G401 (cell line): ENCODE results near the gene TTC21B. TPM values are rescaled to one million over a fixed set of nuclear protein-coding genes. Genes with fewer than 3 reads are reported as not detected.
"Not testable (repeated sequence)": the region's sequence is repeated elsewhere in the genome, so short reads cannot be mapped to it uniquely, and the experiment has no call there.

Source experiments
- DNase-seq: peaks from one replicate; pipeline ENCODE4 v3.0.0-alpha.2; 2015; ENCODE audit warnings: low spot score
- in situ Hi-C: cut with HindIII; loops from 2 replicates; pipeline ENCODE4 v1.10.0; 2016; ENCODE audit warnings: low sequenced_read_pairs, mixed read lengths
- total RNA-seq: library from RNA; depleted of rRNA; stranded (reverse); fragments of >200 nt; shearing (Covaris generic); gene quantifications from 2 replicates; pipeline ENCODE4 v1.2.3, GENCODE V29; 2014

TTC21B gene
- total RNA-seq, 1 experiment from 2014 or later: 18.5 TPM

GRCh38 chr2:165892526-165892925 is 61.0 kb downstream of the TTC21B start:
- in situ Hi-C loops: no loop called here
- no peak for DNase-seq

- DNase-seq: no peak
- in situ Hi-C loops: no loop called here
Observed at GRCh38 chr2:165891943-165892342, 61.6 kb downstream of the TTC21B start.

- no peak for DNase-seq
- in situ Hi-C loops: no loop called here
Observed at GRCh38 chr2:165891345-165891744, 62.2 kb downstream of the TTC21B start.

- in situ Hi-C loops: no loop called here
Observed at GRCh38 chr2:165889798-165890197, 63.8 kb downstream of the TTC21B start.

GRCh38 chr2:165889158-165889557 is 64.4 kb downstream of the TTC21B start:
- DNase-seq: no peak
- in situ Hi-C loops: no loop called here

More at GRCh38 chr2:165889798-165890197, 63.8 kb downstream of the TTC21B start:
- DNase-seq: no peak

- DNase-seq: no peak
- in situ Hi-C loops: no loop called here
Observed at GRCh38 chr2:165888171-165888570, 65.4 kb downstream of the TTC21B start.

- peak; percentile 57 for DNase-seq
- in situ Hi-C loops: no loop called here
Observed at GRCh38 chr2:165886487-165887146, 67.0 kb downstream of the TTC21B start.

GRCh38 chr2:165877565-165878550 is 75.7 kb downstream of the TTC21B start:
- in situ Hi-C loops: no loop called here
- DNase-seq: no peak

- no peak for DNase-seq
- in situ Hi-C loops: no loop called here
Observed at GRCh38 chr2:165876712-165877111, 76.9 kb downstream of the TTC21B start.

- no peak for DNase-seq
- in situ Hi-C loops: no loop called here
Observed at GRCh38 chr2:165876269-165876668, 77.3 kb downstream of the TTC21B start.

GRCh38 chr2:165874445-165875039 is 79.0 kb downstream of the TTC21B start:
- DNase-seq: peak; percentile 75
- in situ Hi-C loops: no loop called here

- in situ Hi-C loops: no loop called here
Observed at GRCh38 chr2:165872101-165872791, 81.3 kb downstream of the TTC21B start.

GRCh38 chr2:165871025-165871424 is 82.6 kb downstream of the TTC21B start:
- in situ Hi-C loops: no loop called here
- peak; percentile 13 for DNase-seq

More at GRCh38 chr2:165872101-165872791, 81.3 kb downstream of the TTC21B start:
- peak; percentile 91 for DNase-seq

- in situ Hi-C loops: no loop called here
- DNase-seq: peak; percentile 74
Observed at GRCh38 chr2:165870346-165870745, 83.2 kb downstream of the TTC21B start.

- in situ Hi-C loops: no loop called here
- DNase-seq: no peak
Observed at GRCh38 chr2:165868211-165868610, 85.4 kb downstream of the TTC21B start.

GRCh38 chr2:165864296-165864695 is 89.3 kb downstream of the TTC21B start:
- DNase-seq: peak; percentile 40
- in situ Hi-C loops: no loop called here

- peak; percentile 74 for DNase-seq
- in situ Hi-C loops: no loop called here
Observed at GRCh38 chr2:165863810-165864261, 89.7 kb downstream of the TTC21B start.

GRCh38 chr2:165861083-165861482 is 92.5 kb downstream of the TTC21B start:
- DNase-seq, in situ Hi-C loops: not testable (repeated sequence)

GRCh38 chr2:165859723-165860122 is 93.9 kb downstream of the TTC21B start:
- DNase-seq, in situ Hi-C loops: not testable (repeated sequence)
